Stimulated activated naive CD4-positive, alpha-beta T cell (primary cell): ENCODE data around the gene STEAP1B.

Source experiments
- DNase-seq, 6 experiments: peaks; one replicate each; lab custom pipeline; 2025; lab: John Stamatoyannopoulos, UW

STEAP1B gene

DNA sequence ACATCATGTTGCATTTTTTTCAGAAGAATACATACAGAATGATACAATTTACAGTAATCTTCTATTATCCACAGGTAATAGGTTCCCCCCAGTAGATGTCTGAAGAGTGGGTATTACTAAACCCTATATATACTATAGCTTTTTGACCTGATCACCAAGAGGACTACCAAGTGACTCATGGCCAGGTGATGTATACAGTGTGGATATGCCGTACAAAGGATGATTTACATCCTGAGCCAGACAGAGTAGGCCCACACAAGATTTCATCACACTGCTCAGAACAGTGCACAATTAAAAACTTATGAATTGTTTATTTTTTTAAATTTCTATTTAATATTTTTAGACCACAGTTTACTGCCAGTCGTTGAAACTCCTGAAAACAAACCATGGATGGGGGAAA lies 70.6 kb downstream of the STEAP1B start:
- DNase-seq: no peak

DNA sequence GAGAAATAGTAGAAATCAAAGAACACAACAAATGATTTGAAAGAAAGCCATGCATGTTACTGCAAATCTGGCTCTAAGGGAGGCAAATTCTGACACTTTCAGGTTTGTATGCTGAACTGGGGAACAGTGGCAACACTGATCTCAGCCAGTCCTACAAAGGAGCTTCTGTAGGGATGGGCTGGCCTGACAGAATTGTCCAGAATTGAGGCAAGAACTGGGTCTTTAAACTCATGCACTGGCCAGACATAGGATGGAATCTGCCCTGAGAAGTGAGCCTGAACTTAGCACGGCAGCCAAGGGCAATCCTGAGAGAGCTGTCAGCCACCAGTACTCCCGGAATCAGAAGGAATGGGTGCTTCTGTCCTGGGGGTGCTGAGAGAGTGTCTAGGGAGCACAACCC lies 72.1 kb downstream of the STEAP1B start:
- DNase-seq: no peak

DNA sequence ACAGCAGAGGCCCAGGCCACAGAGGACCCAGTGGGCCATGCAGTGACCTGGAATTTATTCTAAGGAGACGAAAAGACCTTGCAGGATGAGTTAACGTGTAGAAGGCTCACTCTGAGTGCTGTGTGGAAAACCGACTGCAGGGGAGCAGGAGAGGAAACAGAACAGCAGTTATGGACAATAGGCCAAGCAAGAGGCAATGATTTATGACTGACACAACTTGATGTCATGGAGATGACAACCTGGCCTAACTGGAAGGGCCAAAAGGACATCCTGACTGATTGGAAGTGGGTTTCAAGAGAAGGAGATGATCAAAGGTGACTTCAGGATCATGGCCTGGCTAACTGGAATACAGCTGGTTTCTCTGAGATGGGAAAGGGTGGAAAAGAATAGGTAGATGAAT lies 72.9 kb downstream of the STEAP1B start:
- DNase-seq: no peak

DNA sequence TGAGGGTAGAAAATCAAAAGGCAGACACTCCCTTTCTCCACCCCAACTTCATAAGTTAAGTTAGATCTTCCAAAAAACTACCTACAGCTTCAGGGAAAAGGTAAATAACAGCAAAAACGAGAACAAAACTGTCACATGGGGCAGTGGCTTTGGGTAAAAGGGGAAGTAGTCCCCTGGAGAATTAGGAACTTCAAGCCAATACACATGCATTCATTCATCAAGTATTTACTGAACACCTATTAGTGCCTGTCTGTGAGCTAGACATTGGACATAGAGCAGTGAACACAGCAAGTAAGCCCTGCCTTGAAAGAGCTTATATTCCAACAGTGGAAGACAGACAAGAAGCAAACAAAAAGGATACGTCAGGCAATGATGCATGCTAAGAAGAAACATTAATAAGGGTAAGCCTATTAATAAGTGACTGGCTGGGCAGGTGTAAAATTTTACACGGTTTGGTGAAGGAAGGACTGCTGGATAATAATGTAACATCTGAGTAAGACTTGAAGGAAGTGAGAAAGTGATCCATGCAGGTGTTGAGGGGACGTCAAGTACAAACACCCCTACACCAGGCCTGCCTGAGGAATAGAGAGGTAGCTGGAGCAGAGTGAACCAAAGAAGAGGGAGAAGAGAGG lies 73.4 kb downstream of the STEAP1B start:
- no peak for DNase-seq

DNA sequence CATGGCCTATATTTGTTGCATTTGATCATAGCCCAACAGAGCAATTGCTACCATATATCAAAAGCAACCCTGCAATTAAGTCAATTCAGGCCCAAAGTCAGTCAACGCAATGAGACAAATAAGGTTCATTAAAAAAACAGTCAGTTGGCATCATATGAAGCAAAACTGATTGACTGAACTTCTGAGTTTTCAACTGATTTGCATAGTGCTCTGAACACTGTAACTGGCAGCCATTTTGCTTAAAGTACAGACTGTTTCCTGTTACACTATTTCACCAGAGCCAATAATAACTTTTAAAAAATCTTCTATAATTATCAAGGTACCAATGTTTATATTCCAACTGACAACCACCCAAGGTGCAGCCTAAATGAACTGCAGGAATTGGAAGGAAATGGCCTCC lies 74.6 kb downstream of the STEAP1B start:
- DNase-seq: no peak

DNA sequence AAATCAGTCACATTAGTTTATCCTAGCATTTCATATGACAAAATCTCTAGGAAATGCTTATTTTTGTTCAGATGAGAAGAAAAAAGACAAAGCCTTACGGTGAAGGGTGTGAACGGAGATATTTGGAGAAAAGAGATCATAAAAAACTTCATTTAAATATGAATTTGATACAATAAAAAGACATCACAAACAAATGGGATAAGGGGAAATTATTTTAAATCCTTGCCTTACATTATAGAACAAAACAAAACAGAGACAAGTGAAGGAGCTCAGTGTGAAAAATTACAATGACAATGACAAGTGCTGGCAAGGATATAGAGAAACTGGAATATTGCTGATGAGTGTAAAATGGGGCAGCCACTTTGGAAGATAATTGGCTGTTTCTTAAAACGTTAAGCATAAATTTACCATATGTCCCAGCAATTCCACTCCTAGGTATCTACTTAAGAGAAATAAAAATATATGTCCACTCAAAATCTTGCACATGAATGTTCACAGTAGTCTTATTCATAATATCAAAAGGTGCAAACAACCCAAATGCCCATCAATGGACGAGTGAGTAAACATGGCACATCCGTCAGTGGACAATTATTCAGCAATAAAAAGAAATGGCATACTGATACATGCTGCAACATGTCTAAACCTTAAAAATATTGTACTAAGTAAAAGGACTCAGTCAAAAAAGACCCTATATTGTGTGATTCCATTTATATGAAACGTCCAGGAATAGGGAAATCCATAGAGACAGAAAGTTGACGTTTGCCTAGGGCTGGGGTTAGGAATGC lies 77.0 kb downstream of the STEAP1B start:
- no peak for DNase-seq

DNA sequence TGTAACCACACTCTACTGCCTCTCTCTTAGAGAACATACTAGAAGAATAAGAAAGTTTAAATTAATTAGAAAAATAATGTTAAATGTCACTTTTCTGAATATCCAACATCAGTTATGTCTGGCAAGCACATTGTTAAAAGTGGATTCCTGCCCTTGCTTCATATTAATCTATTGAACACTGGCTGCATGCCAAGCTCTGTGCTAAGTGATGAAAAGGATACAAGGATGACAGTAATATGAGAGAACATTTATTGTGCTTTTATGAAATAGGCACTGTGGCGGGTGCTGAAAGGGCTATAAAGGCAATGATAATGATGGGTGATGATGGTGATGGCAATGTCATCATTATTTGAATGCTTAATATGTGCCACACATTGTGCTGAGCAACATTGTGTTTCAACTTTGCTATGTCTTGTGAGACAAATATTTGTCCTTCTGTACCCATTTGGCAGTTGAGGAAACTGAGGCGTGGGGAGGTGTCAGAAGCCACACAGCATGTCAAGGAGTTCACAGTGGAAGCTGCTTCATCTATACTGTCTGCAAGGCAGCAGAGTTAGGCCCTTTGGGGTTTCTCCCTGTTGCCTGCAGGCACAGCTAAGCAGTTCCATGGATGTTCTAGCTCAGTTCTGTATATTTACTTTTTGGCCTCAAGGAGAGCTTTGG lies 78.9 kb downstream of the STEAP1B start:
- no peak for DNase-seq

DNA sequence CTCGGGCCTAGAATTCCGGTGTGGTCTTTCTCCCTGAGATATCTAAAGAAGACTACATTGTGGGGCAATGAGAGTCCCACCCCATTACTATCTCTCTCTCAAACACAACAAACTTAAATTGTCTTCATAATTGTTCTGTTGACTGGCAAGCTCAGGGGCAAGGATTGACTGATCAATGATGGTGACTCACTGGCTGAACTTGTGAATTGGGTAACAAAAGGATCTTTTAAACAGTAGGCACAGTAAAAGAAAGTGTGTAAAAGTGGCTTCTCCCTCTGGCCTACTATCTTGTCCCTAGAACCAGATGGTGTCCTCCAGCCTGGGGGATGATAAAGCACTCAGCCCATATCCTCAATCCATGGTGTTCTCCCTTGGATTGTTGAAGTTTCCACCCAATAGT lies 80.0 kb downstream of the STEAP1B start:
- no peak for DNase-seq

DNA sequence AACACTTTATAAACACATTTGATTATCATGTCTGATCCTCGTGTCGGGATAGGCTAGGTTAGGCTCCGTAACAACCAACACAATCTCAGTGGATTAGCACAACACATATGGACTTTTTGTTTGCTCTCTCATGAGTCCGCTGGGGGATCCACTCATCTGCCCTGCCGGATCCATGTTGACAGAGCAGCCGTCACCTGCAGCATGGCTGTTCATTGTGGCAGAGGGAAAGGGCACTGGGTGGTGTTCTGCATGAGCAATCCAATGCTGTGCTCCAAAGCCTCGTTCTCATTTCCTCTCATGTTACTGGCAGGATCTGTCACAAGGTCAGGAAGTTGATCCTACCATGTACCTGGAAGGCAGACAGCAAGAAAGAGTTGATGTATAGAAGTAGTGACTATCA lies 80.5 kb downstream of the STEAP1B start:
- DNase-seq: no peak

DNA sequence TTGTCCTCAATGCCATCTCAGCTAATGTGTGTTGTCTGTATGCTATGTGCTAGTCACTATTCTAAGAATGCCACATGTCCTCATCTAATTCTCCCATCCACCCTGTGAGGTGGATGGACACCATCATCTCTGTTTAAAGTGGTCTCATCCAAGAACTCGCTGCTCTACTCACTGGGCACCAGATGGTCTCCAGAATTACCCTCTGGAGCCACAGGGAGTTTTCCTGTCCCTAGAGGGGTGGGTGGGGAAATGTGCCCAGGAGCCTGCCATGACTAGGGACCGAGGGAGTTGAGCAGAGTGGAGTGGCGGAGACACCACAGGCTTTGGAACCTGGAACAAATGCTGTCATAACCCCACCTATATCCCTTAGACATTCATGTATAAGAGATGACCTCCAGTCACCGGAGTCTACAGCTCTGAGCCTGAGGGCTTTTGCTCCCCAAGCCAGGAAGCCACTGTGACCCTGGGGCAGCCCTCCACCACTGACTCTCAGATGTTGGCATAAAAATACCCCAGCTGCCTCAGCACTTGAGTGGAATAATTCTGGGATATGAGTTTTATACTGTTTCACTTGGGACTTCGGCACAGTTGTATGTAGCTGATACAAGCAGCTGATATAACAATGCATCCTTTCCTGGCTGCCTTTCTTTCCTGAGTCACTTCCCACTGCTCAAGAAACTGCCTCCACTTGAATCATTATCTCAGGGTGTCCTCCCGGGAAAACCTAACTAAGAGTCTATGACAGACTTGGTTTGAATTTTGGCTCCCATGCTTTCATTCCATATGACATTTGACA lies 81.5 kb downstream of the STEAP1B start:
- no peak for DNase-seq

DNA sequence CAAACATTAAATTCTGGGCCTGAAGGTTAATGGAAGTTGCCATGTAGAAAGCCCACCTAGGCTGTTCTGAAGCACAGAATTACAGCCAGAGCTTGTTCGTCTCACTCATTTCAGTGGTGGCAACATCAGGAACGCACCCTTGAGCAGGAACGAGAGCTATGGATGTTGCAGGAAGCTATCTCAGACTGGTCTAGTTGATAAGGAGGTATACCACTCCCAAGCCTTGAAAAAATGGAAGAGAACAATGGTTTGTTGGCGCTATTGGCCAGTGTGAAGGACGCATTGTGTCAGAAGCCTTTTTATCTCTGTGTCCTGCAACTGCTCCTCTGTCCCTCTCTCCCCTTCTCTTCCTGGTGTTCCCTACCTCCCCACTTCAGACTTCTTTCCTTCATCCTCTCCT lies 82.1 kb downstream of the STEAP1B start:
- no peak for DNase-seq

DNA sequence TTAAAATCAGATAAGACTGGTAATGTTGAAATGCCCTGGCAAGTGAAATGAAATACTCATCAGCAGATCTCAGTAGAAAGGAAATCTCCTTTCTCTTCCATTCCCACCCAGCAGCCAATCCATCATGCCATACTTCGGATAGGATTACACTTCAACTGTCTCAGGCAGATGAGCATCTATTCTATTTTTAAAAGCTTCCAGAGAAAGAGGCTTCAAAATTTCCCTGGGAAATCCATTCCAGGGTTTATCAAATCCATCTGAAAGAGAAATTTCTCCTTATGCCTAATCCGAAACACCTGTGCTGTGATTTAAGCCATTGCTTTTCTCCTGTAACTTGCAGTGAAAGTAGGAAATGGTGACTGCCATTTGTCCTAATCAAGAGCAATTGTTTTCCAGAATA lies 82.6 kb downstream of the STEAP1B start:
- DNase-seq: no peak

DNA sequence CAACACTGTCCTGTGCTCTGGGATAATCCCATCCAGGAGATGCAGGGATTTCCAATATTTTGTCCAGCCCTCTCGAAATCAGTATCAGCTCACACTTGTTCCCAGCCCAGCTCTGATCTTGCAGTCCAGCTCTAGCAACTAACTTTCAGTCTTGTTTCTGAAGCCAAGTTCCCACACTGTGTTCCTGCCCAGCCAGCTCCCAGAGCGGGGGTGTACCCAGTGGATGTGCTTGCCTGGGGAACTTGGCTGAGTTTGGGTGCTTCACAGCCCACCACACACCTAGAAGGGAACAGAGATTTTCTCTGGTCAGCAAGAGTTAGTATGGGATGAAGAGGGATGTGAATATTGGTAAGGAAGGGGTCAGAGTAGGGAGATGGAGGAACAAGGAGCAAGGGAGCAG lies 85.6 kb downstream of the STEAP1B start:
- DNase-seq: no peak

DNA sequence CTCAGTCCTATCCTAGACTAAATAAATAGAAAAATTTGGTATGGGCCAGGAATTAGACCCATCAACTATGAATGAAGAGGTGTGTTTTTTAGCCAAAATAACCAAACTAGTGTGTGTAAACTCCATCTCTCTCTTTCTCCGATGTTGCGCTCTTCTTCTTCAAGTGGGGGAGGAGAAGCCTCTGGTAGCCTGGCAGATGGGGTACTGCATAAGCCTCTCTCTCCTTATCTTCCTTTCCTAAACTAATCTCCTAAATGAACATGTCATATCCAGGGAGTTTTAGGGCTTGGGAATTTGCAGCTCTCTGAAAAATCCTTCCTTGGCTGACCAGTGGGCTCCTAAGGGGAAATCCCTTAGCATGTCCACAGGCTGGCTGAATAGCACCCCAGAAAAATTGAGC lies 86.8 kb downstream of the STEAP1B start:
- DNase-seq: no peak

DNA sequence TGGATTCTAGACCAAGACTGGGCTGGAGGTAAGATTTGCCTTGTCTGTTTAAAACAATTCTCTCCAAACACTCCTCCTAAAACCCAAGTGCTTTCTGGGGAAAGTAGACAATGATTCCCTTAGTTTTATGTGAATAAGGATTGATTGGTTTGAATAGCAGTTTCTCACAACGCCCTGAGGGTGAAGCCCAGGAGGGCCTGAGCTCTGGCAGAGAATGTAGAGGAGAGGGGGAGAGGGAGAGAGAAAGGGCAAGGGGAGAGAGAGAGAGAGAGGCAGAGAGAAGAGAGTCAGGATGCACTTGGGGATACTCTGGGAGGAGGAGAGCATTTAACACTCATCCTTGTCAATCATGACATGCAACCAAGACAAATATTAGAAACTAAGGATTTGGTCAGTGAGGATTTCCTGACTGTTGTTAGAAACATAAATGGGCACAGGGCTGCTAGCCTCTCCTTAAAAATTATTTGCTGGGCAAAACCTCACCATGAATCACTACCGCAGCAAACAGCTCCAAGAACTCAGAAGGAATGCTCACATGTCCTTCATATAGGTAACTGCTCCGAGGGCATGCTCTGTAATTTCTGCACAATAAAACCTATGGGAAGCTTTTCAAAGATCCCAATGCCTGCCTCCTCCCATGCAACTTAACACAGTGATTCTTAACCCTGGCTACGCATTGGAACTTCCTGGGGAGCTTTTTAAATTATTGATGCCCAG lies 87.9 kb downstream of the STEAP1B start:
- no peak for DNase-seq

DNA sequence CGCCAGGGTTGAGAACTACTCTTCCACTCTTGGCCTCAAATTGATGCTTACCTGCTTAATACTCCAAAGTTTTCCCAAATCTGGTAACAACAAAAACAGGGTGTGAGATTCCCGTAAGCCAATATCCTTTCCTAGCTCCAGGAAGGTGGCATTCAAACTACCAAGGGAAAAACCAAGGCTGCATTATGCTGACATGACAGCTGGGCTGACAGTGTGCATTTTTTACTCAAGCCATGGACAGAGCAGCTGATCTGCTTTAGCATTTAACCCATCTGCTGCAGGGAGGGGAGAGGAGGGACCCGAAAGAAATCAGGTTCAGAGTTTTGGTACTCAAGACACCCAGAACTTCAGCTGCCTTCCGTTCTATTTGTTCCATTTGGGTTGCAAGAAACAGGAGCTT lies 93.3 kb downstream of the STEAP1B start:
- DNase-seq: no peak

DNA sequence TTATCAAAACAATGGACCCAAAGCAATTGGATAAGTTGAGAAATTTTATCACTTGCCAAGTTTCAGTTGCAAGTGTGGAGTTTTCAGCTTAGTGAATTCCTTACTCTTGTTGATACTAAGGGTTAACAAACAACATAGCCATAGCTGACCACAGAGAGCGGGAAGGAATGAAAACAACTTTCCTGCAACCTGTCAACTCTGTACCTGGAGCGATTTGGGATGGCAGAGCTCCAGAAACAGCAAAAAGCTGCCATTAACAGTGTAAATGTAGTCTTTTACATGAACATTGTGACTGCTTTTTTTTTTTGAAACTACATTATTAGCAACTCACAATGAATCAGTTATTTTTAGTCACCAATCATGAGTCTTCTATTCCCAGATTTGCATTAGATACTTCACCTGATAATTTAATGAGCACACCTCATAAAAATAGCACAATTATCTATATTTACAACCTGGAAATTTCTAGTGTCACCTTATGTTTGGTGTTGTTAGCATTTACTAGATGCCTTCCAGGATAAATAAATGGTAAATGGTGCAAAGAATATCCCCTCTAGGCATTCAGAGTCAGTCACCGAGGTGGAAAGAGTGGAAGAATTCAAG lies 95.5 kb downstream of the STEAP1B start:
- no peak for DNase-seq

DNA sequence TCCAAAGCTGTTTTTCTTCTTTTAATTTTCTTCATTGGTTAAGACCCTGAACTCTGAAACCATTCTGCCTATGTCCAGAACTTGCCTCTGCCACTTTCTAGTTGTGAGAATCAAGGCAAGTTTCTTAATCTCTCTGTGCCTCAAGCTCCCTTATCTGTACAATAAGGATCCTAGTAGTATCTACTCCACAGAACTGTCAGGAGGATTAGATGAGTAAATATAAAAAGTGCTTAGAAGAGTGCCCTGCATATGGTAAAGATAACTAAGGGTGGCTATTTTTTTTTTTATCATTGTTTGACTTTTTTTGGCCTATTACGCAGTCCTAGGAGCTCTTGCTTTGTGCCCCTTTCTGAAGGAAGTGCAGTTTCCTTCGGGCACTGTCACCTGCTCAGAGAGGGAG lies 96.6 kb downstream of the STEAP1B start:
- DNase-seq: no peak

DNA sequence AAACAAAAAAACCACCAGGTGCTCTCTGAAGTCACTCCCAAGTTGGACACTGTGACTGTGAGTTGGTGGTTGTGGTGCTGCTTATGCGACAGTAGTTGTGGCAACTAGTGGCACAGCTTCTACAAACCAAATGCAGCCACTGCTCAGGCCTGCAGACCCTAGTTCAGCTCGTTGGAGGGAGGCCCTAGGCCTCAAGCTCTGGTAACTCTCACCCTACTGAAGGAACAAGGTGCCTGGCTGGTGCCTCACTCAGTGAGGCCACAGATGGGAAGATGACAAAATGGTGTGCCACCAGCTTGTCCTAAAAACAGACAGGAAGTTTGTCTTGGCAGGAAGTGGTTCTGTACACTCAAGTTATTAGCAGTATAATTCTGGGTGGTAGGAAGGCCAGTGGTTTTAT lies 97.7 kb downstream of the STEAP1B start:
- DNase-seq: no peak

DNA sequence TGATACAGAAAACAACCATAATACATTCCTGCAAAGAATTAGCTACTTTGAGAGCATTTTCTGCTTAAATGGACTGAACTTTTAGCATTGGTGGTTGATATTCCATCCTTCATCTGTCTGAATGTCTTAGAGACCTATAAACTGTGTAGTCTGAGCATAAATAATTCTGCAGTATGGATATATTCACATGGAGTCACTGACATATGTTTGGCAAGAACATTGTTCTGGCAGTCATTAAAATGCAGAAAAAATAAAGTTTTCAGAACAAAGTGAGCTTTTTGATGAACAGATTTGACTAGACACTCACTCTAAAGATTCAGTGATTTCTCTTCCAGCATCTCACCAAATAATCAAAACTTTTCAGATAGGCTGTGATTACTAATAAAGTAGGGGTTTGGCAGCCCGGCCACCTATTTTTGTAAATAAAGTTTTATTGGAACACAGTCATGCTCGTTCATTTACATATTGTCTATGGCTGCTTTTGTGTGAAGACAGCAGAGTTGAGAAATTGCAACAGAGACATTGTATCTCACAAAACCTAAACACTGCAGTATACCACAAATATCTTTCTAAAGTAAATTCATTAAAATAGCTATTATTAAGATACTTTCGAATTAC lies 98.9 kb downstream of the STEAP1B start:
- DNase-seq: no peak
